NOMO-1 treated with DMSO at 0.1 percent for 48 hours (cell line): Measurements from ENCODE around the gene SRRM3.
"Not testable (repeated sequence)": the region's sequence is repeated elsewhere in the genome, so short reads cannot be mapped to it uniquely, and the experiment has no call there.

Source experiments
- DNase-seq: peaks from one replicate; lab custom pipeline; 2025; ENCODE audit not compliant: unreplicated experiment; lab: John Stamatoyannopoulos, UW

Gene SRRM3, protein sequence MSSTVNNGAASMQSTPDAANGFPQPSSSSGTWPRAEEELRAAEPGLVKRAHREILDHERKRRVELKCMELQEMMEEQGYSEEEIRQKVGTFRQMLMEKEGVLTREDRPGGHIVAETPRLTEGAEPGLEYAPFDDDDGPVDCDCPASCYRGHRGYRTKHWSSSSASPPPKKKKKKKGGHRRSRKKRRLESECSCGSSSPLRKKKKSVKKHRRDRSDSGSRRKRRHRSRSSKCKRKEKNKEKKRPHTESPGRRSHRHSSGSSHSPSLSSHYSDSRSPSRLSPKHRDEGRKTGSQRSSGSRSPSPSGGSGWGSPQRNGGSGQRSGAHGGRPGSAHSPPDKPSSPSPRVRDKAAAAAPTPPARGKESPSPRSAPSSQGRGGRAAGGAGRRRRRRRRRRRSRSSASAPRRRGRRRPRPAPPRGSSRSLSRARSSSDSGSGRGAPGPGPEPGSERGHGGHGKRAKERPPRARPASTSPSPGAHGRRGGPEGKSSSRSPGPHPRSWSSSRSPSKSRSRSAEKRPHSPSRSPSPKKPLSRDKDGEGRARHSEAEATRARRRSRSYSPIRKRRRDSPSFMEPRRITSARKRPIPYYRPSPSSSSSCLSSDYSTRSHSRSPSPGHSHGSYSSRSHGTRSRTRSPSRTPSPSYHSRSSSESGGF

DNA sequence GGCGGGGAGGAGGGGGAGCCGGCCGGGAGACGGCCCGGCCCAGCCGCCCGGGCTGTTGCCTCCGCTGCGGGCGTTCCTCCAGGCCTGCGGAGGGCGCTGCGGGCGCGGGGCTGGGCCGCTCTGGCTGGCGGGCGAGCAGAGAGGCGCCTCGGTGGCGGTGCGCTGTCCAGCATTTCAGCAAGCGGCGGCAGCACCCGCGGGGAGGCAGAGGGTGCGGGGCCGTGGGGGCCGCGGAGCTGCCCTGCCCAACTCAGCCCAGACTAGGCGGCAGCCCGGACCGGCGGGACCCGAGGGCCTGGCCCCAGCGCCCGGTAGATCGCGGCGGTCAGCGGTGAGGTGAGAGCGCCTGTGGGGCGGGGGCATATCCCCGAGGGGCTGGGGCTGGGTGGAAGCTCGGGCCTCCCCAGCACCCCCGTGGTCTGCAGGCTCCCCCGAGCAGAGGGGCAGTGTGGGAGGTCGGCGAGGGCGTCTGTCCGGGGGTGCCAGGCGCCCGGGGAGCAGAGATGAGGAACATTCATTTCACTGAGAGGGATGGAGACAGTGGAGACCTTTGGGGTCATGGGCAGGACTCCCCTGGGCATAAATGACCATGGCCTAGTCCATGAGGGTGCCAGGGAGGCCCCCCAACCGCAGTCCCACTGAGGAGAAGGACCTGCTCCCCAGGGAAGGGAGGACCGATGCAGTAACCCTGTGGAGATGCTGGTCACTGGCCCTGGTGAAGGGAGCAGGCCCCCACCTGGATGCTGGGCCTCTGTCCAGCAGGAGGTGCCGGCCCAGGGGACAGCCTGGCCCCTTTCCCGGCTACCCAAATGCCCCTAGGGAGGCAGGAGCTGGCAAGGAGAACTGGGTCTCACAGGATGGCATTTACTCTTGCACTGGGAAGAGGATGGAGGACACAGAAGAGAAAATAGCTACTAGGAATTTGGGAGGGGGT, at the start of gene SRRM3:
Gene SRRM3, plus strand, starts transcription at position 165 of the 934 bp plus-strand sequence. CDS start 33,171 bp downstream, outside the sequence.
- peak; percentile 86 for DNase-seq

DNA sequence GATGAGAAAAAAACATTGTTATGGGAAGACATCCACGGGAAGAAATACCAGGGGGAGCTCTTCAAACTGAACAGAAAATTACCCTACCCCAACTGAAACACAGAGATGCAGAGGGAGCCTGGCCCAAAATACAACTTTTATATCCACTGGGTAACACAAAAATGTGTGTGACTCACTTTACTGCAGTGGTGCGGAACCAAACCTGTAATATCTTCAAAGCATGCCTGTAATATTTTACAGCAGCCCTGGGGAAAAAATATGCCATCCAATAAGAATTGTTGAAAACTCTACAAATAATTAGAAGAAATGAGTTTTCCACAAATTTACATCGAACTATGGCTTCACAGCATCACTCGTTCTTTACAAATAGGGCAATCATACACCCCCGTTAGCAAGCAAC, 49.8 kb upstream of the SRRM3 start:
- no peak for DNase-seq

DNA sequence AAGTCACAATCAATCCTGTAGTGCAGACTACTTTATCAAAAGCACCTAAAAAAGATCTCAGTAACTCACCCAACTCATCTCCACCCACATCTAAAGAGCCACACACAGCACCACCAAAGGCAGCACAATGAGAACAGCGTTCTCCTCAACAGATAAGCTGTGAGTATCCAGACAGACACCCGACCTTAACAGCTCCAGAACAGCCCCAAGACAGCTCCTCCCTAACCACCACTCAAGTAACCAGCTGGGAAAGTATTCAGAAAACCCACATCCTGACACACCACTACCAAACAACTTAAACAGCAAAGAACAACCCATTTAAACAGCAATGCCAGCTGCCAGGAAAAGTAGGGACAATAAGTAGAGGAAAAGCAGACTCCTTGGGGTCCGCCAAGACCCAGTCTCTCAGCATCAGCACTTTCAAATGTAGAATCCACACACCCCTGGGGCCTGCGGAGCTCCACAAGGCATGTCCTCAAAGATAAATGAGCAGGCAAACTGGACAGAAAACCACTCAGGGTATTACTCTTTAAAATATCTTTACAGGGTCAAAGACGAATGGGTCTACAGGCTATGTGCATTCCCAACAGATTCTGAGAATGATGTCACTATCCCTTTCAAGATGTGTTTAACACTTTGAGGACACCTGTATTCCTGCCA, 48.0 kb upstream of the SRRM3 start:
- DNase-seq: not testable (repeated sequence)

DNA sequence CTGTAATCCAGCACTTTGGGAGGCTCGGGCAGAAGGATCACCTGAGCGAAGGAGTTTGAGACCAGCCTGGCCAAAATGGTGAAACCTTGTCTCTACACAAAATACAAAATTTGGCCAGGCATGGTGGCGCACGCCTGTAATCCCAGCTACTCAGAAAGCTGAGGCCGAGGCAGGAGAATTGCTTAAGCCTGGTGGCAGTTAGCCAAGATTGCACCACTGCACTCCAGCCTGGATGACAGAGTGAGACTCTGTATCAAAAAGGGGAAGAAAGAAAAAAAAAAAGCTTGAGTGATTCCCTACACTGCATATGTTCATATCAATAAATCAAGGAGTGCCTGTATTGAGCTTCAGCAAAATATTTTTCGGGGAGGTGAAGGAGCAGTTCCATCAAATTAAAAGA, 45.8 kb upstream of the SRRM3 start:
- peak; percentile 99 for DNase-seq

DNA sequence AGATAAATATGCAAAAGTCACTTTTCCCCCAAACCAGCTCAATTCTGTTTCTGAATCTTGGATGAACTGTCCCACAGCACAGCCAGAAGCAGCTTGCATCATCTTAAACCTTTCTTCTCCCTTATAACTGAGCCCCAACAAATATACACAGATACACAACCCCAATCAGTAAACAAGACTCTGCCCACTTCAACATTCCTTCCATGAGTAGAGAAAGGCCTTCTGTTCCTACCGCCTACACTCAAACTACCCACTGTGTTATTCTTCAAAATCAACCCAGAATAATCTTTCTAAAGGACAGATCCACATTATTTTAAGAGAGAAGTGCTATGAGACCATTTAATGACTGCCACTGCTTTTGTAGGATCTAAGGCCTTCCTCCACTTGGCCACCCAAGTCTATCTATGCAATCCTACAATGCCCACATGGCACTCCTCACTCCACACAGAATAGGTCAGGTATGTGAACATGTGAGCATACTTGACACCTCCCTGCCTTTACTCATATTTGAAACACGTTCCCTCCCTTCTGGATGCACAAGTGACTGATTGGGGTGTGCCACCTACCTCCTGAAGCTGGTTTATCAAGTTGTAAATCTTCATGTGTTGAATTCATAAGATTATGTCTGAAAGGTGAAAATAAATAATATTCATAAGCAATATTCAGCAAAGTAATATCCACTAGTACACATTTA, 44.6 kb upstream of the SRRM3 start:
- not testable (repeated sequence) for DNase-seq

DNA sequence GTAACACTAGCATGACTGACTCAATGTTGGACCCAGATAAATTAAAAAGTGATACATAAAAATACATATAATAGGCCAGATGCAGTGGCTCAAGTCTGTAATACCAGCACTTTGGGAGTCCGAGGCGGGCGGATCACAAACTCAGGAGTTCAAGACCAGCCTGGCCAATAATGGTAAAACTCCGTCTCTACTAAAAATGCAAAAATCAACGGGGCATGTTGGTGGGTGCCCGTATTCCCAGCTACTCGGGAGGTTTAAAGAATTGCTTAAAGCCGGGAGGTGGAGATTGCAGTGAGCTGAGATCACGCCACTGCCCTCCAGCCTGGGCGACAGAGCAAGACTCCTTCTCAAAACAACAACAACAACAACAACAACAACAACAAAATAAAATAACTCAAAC, 43.3 kb upstream of the SRRM3 start:
- not testable (repeated sequence) for DNase-seq

DNA sequence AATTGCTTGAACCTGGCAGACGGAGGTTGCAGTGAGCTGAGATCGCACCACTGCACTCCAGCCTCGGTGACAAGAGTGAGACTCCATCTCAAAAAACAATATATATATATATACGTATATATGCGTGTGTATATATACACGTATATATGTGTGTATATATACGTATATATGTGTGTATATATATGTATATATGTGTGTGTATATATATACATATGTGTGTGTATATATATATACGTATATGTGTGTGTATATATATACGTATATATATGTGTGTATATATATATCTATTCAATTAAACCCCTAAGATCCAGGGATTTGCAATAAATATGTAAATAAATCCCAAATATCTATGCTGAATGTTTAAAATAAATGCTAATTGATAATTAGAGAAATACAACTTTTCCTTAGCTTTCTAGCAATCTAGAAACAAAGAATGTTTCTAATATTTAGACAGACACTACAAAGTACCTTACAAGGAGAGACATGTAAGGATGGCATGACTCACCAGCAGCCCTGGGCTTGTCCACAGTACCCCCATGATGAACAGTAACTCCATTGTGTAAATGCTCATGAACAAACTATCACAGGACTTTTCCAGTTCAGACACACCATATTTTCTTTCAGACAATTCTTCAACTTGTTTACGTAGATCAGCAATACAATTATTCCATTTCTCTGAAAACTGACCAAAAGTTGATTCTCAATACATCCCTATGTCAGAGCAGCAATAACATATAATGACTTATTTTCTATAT, 39.1 kb upstream of the SRRM3 start:
- not testable (repeated sequence) for DNase-seq

DNA sequence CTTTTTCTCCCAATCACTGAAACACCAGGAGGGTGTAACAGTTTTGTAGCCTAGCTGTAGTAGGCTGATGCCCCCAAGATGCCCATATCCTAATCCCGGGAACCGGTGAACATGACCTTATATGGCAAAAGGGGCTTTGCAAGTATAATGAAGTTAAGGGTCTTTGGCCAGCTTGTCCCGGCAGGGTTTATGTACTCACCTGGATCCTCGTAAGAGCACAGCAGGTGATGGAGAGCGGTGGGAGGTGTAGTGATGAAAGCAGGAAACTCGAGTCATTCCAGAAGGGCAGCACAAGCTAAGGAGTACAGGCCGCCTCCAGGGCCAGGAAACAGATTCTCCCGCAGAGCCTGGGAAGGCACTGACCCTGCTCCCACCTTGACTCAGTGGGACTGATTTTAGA, 37.9 kb upstream of the SRRM3 start:
- DNase-seq: not testable (repeated sequence)

DNA sequence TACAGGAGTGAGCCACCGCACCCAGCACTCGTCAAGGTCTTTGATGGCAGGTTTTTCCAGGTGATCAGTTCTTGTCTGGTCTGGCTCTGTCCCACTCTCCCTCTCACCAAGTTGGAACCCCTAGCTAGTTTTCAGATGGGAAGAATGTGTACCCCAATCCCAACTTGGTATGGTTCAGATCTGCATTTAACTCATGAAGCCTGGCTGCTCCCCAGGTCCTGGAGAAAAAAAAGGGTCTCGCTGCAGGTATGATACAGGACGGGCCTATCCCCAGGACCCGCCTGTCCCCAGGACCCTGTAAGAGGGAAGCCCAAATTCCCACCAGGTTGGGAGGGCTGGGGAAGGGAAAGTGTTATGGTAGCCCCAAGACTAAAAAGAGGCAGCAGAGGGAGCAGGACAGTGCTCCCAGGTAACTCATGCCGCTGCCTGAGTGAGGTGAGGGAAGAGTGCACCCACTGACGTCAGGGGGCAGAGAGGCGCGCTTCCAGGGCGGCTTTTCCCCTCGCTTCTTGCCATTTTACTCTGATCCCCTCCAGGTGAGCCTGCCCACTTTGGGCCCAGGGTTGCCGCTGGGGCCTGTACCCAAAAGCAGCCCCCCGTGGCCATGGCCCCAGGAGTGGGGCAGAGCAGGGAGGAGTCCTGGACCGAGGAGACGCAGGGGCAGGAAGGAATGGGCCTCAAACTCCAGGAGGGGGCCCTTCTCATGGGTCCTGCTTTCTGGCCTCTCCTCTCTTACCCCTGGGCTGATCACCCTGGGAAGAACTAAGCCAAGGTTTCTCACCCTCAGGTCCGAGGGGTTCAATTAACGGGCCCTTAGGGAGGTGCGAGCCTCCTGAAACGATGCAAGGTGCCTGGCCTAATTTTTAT, 36.4 kb upstream of the SRRM3 start:
- DNase-seq: no peak

DNA sequence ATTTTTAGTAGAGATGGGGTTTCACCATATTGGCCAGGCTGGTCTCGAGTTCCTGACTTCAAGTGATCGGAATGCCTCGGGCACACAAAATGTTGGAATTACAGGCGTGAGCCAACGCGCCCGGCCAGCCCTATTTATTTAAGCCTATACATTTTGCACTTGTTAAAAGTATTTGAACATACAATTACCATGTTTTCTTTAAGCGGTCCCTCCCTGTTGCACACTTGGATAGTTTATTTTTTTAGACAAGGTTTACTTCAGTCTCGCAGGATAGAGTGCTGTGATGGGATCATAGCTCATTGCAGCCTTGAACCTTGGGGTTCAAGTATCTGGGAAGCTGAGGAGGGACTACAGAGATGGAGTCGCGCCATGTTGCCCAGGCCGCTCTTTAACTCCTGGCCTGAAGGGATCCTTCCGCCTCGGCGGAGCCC, 35.7 kb upstream of the SRRM3 start:
- DNase-seq: no peak

DNA sequence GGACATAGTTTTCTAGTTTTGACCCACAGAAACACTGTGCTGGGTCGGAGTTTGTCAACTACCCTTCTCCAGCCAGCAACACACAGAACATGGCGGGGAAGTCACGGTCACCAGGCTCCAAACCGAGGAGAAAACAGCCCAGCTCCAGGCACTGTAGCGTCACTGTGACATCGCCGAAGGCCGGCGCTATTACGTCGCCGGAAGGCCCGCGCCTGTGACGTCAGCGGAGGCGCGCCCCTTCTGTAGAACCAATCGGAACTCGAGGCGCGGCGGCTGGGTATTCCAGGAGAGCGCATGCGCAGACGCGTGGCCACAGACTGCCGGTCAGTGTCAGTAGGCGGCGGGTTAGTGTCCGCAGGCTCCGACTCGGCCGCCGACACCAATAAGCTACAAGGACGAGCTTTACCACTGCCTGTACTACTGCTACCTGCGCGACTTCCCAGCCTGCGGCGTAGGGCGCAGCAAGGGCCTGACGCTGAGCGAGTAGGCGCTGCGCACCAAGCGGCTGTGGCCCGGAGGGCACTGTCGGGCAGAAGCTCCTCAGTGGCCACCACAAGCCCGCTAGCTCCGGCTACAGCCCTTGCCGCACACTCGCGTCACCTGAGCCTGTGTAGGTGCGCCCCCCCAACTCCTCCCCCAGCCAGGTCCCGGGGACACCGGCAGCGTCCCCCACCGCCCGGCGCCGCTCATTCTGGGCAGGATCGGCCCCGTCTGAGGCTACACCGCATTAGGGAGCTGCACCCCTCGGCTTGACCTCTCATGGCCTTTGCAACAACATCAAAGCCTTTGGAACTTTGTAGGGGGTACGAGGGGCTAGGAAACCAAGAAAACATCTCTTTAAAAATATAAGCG, 35.1 kb upstream of the SRRM3 start:
- DNase-seq: peak; percentile 99

DNA sequence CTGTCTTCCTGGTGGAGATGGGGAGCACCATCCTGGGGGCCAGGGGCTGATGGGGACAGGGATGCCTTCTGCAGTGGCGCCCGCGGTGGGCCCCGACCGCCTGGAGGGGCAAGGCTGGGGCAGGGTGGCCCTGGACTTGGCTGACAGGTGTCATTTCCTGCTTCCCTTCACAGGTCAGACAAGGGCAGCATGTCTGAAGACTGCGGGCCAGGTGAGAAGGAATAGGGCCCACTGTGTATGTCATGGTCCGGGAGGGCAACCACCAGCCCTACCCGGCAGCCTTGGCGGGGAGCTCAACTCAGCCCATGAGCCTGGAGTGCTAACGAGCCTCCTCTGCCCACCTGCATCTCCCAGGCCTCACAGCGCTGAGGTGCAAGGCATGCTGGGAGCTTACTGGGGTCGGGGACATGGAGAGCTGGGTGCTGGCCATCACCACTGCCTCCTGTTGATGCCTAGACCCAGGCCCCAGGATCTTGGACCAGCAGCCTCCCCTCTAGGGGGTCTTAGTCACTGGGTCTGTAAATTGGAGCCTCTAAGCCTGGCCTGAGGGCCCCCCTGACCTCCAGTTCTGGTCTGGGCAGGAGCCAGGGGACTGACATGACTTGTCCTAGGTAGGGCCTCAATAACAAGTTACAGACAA, 28.0 kb upstream of the SRRM3 start:
- no peak for DNase-seq

DNA sequence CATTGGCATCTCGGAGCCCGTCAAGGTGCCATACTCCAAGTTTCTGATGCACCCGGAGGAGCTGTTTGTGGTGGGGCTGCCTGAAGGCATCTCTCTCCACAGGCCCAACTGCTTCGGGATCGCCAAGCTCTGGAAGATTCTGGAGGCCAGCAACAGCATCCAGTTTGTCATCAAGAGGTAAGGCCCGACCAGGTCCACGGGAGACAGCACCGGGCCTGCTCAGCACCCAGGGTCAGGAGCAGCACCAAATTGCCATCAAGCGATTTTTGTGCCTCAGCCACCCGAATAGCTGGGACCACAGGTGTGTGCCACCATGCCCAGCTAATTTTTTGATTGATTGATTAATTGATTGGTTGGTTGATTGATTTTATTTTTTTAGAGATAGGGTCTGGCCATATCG, 24.7 kb upstream of the SRRM3 start:
- DNase-seq: not testable (repeated sequence)

DNA sequence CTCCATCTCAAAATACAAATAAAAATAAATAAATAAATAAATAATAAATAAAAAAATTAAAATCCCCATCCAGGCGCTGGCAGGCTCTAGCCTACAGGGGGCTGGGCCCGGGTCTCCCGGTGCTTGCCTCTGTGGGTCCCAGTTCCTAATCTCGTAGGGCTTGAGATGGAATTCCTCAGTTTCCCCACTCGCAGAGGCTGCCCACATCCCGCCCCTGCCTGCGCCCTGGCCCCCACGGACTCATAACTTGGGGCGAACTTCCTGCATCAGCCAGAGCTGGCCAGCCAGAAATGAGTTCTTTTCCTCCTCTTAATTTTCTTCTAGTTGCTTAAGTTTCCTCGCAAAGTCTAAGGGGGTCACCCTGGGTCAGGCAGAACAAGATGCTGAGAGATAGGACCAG, 22.0 kb upstream of the SRRM3 start:
- no peak for DNase-seq

DNA sequence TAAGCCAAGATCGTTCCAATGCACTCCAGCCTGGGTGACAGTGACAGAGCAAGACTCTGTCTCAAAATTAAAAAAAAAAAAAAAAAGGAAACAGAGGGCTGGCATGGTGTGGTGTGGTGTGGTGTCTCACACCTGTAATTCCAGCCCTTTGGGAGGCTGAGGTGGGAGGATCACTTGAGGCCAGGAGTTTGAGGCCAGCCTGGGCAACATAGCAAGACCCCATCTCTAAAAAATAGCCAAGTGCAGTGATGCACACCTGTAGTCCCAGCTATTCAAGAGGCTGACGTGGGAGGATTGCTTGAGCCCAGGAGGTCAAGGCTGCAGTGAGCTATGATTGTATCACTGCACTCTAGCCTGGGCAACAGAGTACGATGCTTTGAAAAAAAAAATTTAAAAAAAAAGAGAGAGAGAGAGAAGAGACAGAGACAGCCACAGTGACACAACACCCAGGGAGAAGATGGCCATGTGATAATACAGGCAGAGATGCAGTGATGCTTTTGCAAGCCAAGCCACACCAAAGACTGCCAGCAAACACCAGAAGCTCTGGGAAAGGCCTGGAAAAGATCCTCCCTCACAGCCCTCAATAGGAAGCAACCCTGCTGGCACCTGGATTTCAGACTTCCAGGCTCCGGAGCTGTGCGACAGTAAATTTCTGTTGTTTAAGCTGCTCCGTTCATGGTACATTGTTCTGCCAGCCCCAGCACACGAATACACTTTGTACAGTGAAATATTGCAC, 19.3 kb upstream of the SRRM3 start:
- no peak for DNase-seq

DNA sequence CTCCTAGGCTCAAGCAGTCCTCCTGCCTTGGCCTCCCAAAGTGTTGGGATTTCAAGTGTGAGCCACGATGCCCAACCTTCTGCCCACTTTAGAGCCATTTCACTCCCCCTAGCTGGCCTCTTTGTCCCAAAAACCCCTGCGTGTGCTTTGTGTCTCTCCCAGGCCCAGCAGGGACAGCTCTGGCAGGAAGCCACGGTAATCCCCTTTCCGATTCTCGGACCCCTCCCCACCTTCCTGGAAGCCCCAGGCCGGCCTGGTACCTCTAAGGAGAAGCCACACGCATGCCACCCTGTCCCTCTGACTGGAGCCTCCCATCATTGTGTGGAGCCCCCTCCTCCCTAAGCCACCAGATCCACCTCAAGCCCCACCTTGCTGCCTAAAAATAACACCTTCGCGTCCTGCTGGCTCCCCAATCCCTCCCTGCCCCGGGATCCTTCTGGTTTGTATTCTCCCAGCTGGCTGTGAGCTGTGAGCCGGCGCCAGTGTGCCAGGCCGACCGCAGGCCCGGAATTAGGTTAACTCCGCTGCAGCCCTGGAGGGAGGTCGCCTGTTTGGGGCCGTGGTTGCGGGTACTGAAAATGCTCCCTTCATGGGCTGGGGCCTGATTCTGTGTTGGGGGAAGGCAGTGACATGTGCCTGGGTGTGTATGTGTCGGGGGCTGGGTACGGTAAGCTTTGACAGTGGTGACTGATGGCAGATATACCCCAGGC, 16.4 kb upstream of the SRRM3 start:
- no peak for DNase-seq
